Endothelial cell of umbilical vein (primary cell): Measurements from ENCODE around the gene FNIP1. TPM values are rescaled to one million over a fixed set of nuclear protein-coding genes. Genes with fewer than 3 reads are reported as not detected.
"Not testable (repeated sequence)": the region's sequence is repeated elsewhere in the genome, so short reads cannot be mapped to it uniquely, and the experiment has no call there.

Source experiments
- BruUV-seq: library from RNA; stranded (reverse); fragments of 400-500 nt; replicated peaks from 2 replicates; lab custom pipeline; 2021; lab: Mats Ljungman, UMichigan
- CTCF ChIA-PET: fragments of 300-600, 350-600 bp; sonication (Branson Sonifier 250); formaldehyde crosslinking; loops from one replicate; lab custom pipeline; 2021; ENCODE audit warnings: antibody characterized with exemption, inconsistent platforms; lab: Charles Lee
- POLR2A ChIA-PET: fragments of 300-600, 350-600 bp; sonication (Branson Sonifier 250); formaldehyde crosslinking; loops from one replicate; lab custom pipeline; 2021; ENCODE audit warnings: antibody characterized with exemption, inconsistent platforms; lab: Charles Lee
- DNase-seq: peaks from one replicate; pipeline ENCODE4 v3.0.0-alpha.2; 2011; ENCODE audit warnings: low read depth, low spot score
- FAIRE-seq: peaks from 2 replicates; lab custom pipeline; 2011; peaks lifted over from hg19 to GRCh38; lab: Jason Lieb, UNC
- H2AFZ ChIP-seq: 2 replicates; pipeline ENCODE4 v1.6.0; 2012; ENCODE audit warnings: low read depth, low read length, control low read depth, inconsistent platforms
- H3K27ac ChIP-seq: 2 replicates; pipeline ENCODE4 v1.5.1; 2011; ENCODE audit warnings: low read depth, mild to moderate bottlenecking, control low read depth, low read length, moderate library complexity; ENCODE audit not compliant: insufficient read depth
- H3K27me3 ChIP-seq, 2 experiments: 2 replicates each; pipeline versions ENCODE4 v1.6.0 to v1.6.1; 2011; ENCODE audit warnings: low read length in 2 of 2, mixed read lengths in 1 of 2; ENCODE audit not compliant: control insufficient read depth in 2 of 2, insufficient read depth in 2 of 2
- H3K36me3 ChIP-seq, 2 experiments: 2 replicates in 1 of 2; 3 replicates in 1 of 2; pipeline ENCODE4 v1.5.1; 2011; ENCODE audit warnings: low read length in 2 of 2, mild to moderate bottlenecking in 1 of 2, moderate library complexity in 1 of 2; ENCODE audit not compliant: control insufficient read depth in 2 of 2, insufficient read depth in 2 of 2; ENCODE audit errors: extremely low read depth in 1 of 2
- H3K4me1 ChIP-seq: 3 replicates; pipeline ENCODE4 v1.5.1; 2011; ENCODE audit warnings: mild to moderate bottlenecking, low read length; ENCODE audit not compliant: control insufficient read depth, insufficient read depth; ENCODE audit errors: extremely low read depth
- H3K4me2 ChIP-seq: 2 replicates; pipeline ENCODE4 v1.6.1; 2011; ENCODE audit warnings: low read length, control low read depth, mixed read lengths; ENCODE audit not compliant: insufficient read depth
- H3K4me3 ChIP-seq, 3 experiments: fragments of 200-600 bp in 1 of 3; sonication (generic), shearing (Covaris generic) in 1 of 3; replicated peaks in 1 of 3; 2 replicates each; pipeline ENCODE4 v1.5.1; 2011 to 2016; ENCODE audit warnings: control low read depth in 3 of 3, low read length in 3 of 3, mild to moderate bottlenecking in 2 of 3, inconsistent platforms in 1 of 3, low read depth in 1 of 3, moderate library complexity in 1 of 3; ENCODE audit not compliant: insufficient read depth in 1 of 3
- H3K79me2 ChIP-seq: 2 replicates; pipeline ENCODE4 v1.6.0; 2012; ENCODE audit warnings: low read length, inconsistent platforms; ENCODE audit not compliant: control insufficient read depth, insufficient read depth
- H3K9ac ChIP-seq: replicated peaks from 2 replicates; pipeline ENCODE3; 2011; ENCODE audit warnings: low read length, control low read depth; ENCODE audit not compliant: insufficient read depth; ENCODE audit errors: extremely low read depth
- H3K9me1 ChIP-seq: replicated peaks from 3 replicates; pipeline ENCODE4 v1.6.0; 2011; ENCODE audit warnings: mild to moderate bottlenecking, low read length; ENCODE audit not compliant: control insufficient read depth, insufficient read depth; ENCODE audit errors: extremely low read depth
- H3K9me3 ChIP-seq: replicated peaks from 2 replicates; pipeline ENCODE4 v1.5.1; 2012; ENCODE audit warnings: low read length, inconsistent platforms; ENCODE audit not compliant: control insufficient read depth, insufficient read depth
- H4K20me1 ChIP-seq: replicated peaks from 2 replicates; pipeline ENCODE3; 2011; ENCODE audit warnings: mild to moderate bottlenecking, low read length; ENCODE audit not compliant: control insufficient read depth, insufficient read depth; ENCODE audit errors: extremely low read depth
- CTCF ChIP-seq, 2 donors: IDR thresholded peaks; 1 replicate in 1 of 2; 2 replicates in 1 of 2; pipeline ENCODE4 v1.5.1; 2011; ENCODE audit warnings: low read length in 2 of 2, mild to moderate bottlenecking in 2 of 2, moderate library complexity in 2 of 2, control low read depth in 1 of 2, inconsistent platforms in 1 of 2, low read depth in 1 of 2; ENCODE audit not compliant: insufficient read depth in 1 of 2; ENCODE audit errors: extremely low read depth in 1 of 2
- EZH2 ChIP-seq: IDR thresholded peaks from 2 replicates; pipeline ENCODE4 v1.6.1; 2012; ENCODE audit warnings: borderline replicate concordance, low read depth, mild to moderate bottlenecking, moderate library complexity, low read length, inconsistent platforms; ENCODE audit not compliant: severe bottlenecking
- FOS ChIP-seq: IDR thresholded peaks from 2 replicates; pipeline ENCODE4 v1.6.1; 2011; ENCODE audit warnings: mild to moderate bottlenecking, low read length, moderate library complexity, borderline replicate concordance; ENCODE audit not compliant: insufficient read depth
- GATA2 ChIP-seq: IDR thresholded peaks from 2 replicates; pipeline ENCODE4 v1.7.0; 2011; ENCODE audit warnings: low read depth, mild to moderate bottlenecking, moderate library complexity, mixed read lengths, low read length; ENCODE audit not compliant: insufficient read length, insufficient read depth
- JUN ChIP-seq: IDR thresholded peaks from 2 replicates; pipeline ENCODE4 v1.6.1; 2011; ENCODE audit warnings: borderline replicate concordance, low read depth; ENCODE audit not compliant: insufficient read length, insufficient read depth
- MAX ChIP-seq: IDR thresholded peaks from 2 replicates; pipeline ENCODE4 v1.6.1; 2011; ENCODE audit not compliant: insufficient read depth, insufficient read length
- MYC ChIP-seq: IDR thresholded peaks from one replicate; pipeline ENCODE4 v1.6.1; 2011; ENCODE audit warnings: mild to moderate bottlenecking, low read depth, low read length
- POLR2A ChIP-seq: IDR thresholded peaks from 2 replicates; pipeline ENCODE4 v1.6.1; 2012; ENCODE audit warnings: low read depth, mild to moderate bottlenecking, control low read depth, low read length
- POLR2AphosphoS5 ChIP-seq: IDR thresholded peaks from 2 replicates; pipeline ENCODE4 v1.6.1; 2012; ENCODE audit warnings: low read depth, mild to moderate bottlenecking, control low read depth, low read length, moderate library complexity; ENCODE audit not compliant: insufficient read depth
- dilution Hi-C: fragments of 300-500 bp; cut with MboI; formaldehyde crosslinking; loops from one replicate; pipeline ENCODE4 v1.15.0; 2019; ENCODE audit warnings: low sequenced_read_pairs; ENCODE audit not compliant: extremely low pct_ligation_motif_present
- intact Hi-C: fragments of 100-400 bp; cut with micrococcal nuclease; formaldehyde crosslinking; loops from one replicate; pipeline ENCODE4 v1.10.0; 2022
- polyA plus RNA-seq, 4 experiments: library from polyadenylated mRNA; depleted of rRNA in 3 of 4; stranded (reverse) in 3 of 4; unstranded in 1 of 4; fragments of >200 nt; gene quantifications; 2 replicates each; pipeline versions ENCODE4 v1.2.1 to v1.2.3, GENCODE V29; 2011 to 2012; ENCODE audit warnings: missing spikeins in 1 of 4
- total RNA-seq: library from RNA; stranded (reverse); gene quantifications from 2 replicates; pipeline ENCODE4 v1.2.3, GENCODE V29; 2021

Gene FNIP1
- total and polyA plus RNA-seq, 2 donors (not counting 3 experiments of a cell fraction or from before 2014, with no cell fraction given): 5.9 to 27.3 TPM

- H3K4me1 ChIP-seq, intact Hi-C loops, H3K9me1 ChIP-seq, H4K20me1 ChIP-seq, H3K9ac ChIP-seq, H3K4me3 ChIP-seq, BruUV-seq, H3K79me2 ChIP-seq, dilution Hi-C loops, H3K27me3 ChIP-seq, DNase-seq, H3K4me2 ChIP-seq, H3K27ac ChIP-seq, H2AFZ ChIP-seq, POLR2A ChIA-PET, FAIRE-seq, CTCF ChIA-PET, H3K9me3 ChIP-seq: not testable (repeated sequence)
- peaks cover 8 to 16% of the 10 kb centered on the region in 2 experiments for H3K36me3 ChIP-seq
Measured at GRCh38 chr5:131678273-131678672, 118.5 kb downstream of the FNIP1 start.

GRCh38 chr5:131677115-131677514 lies 119.7 kb downstream of the FNIP1 start:
- H2AFZ ChIP-seq: no peak overlapping the region
- H3K27ac ChIP-seq: no peak overlapping the region
- no peaks in the 10 kb centered on the region for H3K9me1 ChIP-seq
- no peak overlapping the region for H3K9ac ChIP-seq
- FAIRE-seq (no peak), DNase-seq (no peak)
- TF ChIP-seq POLR2A (no peak), FOS (no peak), POLR2AphosphoS5 (no peak), JUN (no peak), EZH2 (no peak), CTCF (IDR thresholded peaks at IDR 0.05; ENCODE audit: extremely low read depth in 1 of 2, insufficient read depth in 1 of 2, low read depth in 1 of 2, low read length in 2 of 2) (no peak), MYC (no peak), MAX (no peak), GATA2 (no peak)
- H3K36me3 ChIP-seq: peaks cover 8 to 18% of the 10 kb centered on the region in 2 experiments
- H3K4me2 ChIP-seq: no peak overlapping the region
- ChIA-PET CTCF (interaction anchor here (0.5 kb wide), 1 partner anchor 29 kb away, joined by 3 read pairs; no protein-coding TSS in a partner anchor), POLR2A (no interaction called here)
- no TSS peak for BruUV-seq
- no peaks in the 10 kb centered on the region for H3K4me1 ChIP-seq
- dilution Hi-C loops (no loop called here), intact Hi-C loops (no loop called here)
- H3K27me3 ChIP-seq: no peaks in the 10 kb centered on the region
- H3K9me3 ChIP-seq: no peaks in the 10 kb centered on the region
- no peaks in the 10 kb centered on the region for H3K79me2 ChIP-seq
- no peak overlapping the region for H3K4me3 ChIP-seq
- H4K20me1 ChIP-seq: no peaks in the 10 kb centered on the region
